OCI-LY3 (cell line): Measurements from ENCODE around the gene OTOGL.

Source experiments
- EZH2phosphoT487 ChIP-seq: fragments of 200-600 bp; shearing (Covaris generic); IDR thresholded peaks from 2 replicates; pipeline ENCODE4 v1.6.1; 2018; ENCODE audit warnings: antibody characterized with exemption, mixed run types, low read depth
- TF ChIP-seq, protein P1 (sequence below): fragments of 200-600, 300-600 bp; sonication (generic); IDR thresholded peaks from 2 replicates; pipeline ENCODE4 v1.5.1; 2014; ENCODE audit warnings: antibody characterized with exemption, low read length, low read depth

- TF ChIP-seq, protein P1, sequence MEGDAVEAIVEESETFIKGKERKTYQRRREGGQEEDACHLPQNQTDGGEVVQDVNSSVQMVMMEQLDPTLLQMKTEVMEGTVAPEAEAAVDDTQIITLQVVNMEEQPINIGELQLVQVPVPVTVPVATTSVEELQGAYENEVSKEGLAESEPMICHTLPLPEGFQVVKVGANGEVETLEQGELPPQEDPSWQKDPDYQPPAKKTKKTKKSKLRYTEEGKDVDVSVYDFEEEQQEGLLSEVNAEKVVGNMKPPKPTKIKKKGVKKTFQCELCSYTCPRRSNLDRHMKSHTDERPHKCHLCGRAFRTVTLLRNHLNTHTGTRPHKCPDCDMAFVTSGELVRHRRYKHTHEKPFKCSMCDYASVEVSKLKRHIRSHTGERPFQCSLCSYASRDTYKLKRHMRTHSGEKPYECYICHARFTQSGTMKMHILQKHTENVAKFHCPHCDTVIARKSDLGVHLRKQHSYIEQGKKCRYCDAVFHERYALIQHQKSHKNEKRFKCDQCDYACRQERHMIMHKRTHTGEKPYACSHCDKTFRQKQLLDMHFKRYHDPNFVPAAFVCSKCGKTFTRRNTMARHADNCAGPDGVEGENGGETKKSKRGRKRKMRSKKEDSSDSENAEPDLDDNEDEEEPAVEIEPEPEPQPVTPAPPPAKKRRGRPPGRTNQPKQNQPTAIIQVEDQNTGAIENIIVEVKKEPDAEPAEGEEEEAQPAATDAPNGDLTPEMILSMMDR = no peak
- no peak for TF ChIP-seq EZH2phosphoT487
These were observed 62.3 kb downstream of the OTOGL start for GRCh38 chr12:80161612-80162011.
